Type B pancreatic cell (in vitro differentiated cells): ENCODE results near the gene PYGB. TPM values are rescaled to one million over a fixed set of nuclear protein-coding genes. Genes with fewer than 3 reads are reported as not detected.
"Not testable (repeated sequence)": the region's sequence is repeated elsewhere in the genome, so short reads cannot be mapped to it uniquely, and the experiment has no call there.

Experiments used
- DNase-seq: peaks from one replicate; pipeline ENCODE4 v3.0.0; 2021; ENCODE audit warnings: mixed read lengths; ENCODE audit not compliant: unreplicated experiment; ENCODE audit errors: extremely low spot score
- H3K27ac Mint-ChIP-seq: 2 replicates; pipeline ENCODE4 v1.8.0; 2021; ENCODE audit warnings: mild to moderate bottlenecking, mixed read lengths
- H3K27me3 Mint-ChIP-seq: 2 replicates; pipeline ENCODE4 v1.8.0; 2021; ENCODE audit warnings: mixed read lengths
- H3K36me3 Mint-ChIP-seq: 2 replicates; pipeline ENCODE4 v1.8.0; 2021; ENCODE audit warnings: mixed read lengths
- H3K4me1 Mint-ChIP-seq: one replicate; pipeline ENCODE4 v1.8.0; 2021; ENCODE audit warnings: mixed read lengths; ENCODE audit not compliant: unreplicated experiment
- H3K4me3 Mint-ChIP-seq: 2 replicates; pipeline ENCODE4 v1.8.0; 2021; ENCODE audit warnings: mild to moderate bottlenecking, mixed read lengths
- H3K9me3 Mint-ChIP-seq: 2 replicates; pipeline ENCODE4 v1.8.0; 2021; ENCODE audit warnings: mixed read lengths
- CTCF ChIP-seq: fragments of 200-600 bp; sonication (generic); conservative IDR thresholded peaks from 2 replicates; pipeline ENCODE4 v1.5.0; 2021; ENCODE audit warnings: antibody characterized with exemption, mild to moderate bottlenecking
- total RNA-seq: library from RNA; stranded (reverse); gene quantifications from 2 replicates; pipeline ENCODE4 v1.2.1, GENCODE V29; 2021; ENCODE audit warnings: low replicate concordance

Gene PYGB
- total RNA-seq, 1 donor from 2014 or later: 52.2 TPM

GRCh38 chr20:25309395-25310267 is 61.7 kb downstream of the PYGB start:
- H3K4me1 Mint-ChIP-seq: peaks cover 11% of the 10 kb centered on the region
- peak overlapping the region; percentile 90 for H3K27ac Mint-ChIP-seq
- no peak for TF ChIP-seq CTCF
- no peak overlapping the region for H3K4me3 Mint-ChIP-seq
- DNase-seq: no peak
- peaks cover 12% of the 10 kb centered on the region for H3K36me3 Mint-ChIP-seq
- no peaks in the 10 kb centered on the region for H3K27me3 Mint-ChIP-seq
- H3K9me3 Mint-ChIP-seq: no peaks in the 10 kb centered on the region

- H3K4me3 Mint-ChIP-seq: peak overlapping the region; percentile 36
- DNase-seq: no peak
- H3K36me3 Mint-ChIP-seq: peaks cover 13% of the 10 kb centered on the region
- H3K9me3 Mint-ChIP-seq: no peaks in the 10 kb centered on the region
- peaks cover 12% of the 10 kb centered on the region for H3K4me1 Mint-ChIP-seq
- TF ChIP-seq CTCF: peak; percentile 44
- peak overlapping the region; percentile 90 for H3K27ac Mint-ChIP-seq
- no peaks in the 10 kb centered on the region for H3K27me3 Mint-ChIP-seq
Measured at GRCh38 chr20:25310268-25310920, 62.5 kb downstream of the PYGB start.

GRCh38 chr20:25310921-25311728 is 63.2 kb downstream of the PYGB start:
- Mint-ChIP-seq H3K27me3 (no peaks in the 10 kb centered on the region), H3K27ac (peak overlapping the region; percentile 90), H3K4me3 (peak overlapping the region; percentile 36), H3K4me1 (peaks cover 16% of the 10 kb centered on the region), H3K9me3 (no peaks in the 10 kb centered on the region), H3K36me3 (peaks cover 18% of the 10 kb centered on the region)
- no peak for TF ChIP-seq CTCF
- DNase-seq: no peak

- not testable (repeated sequence) for H3K27ac Mint-ChIP-seq, H3K9me3 Mint-ChIP-seq, DNase-seq, H3K4me3 Mint-ChIP-seq, H3K27me3 Mint-ChIP-seq
- peaks cover 14% of the 10 kb centered on the region for H3K36me3 Mint-ChIP-seq
- peaks cover 16% of the 10 kb centered on the region for H3K4me1 Mint-ChIP-seq
Measured at GRCh38 chr20:25312716-25313115, 64.8 kb downstream of the PYGB start.

GRCh38 chr20:25313593-25313992 is 65.7 kb downstream of the PYGB start:
- Mint-ChIP-seq H3K9me3 (no peaks in the 10 kb centered on the region), H3K36me3 (peaks cover 14% of the 10 kb centered on the region), H3K27ac (no peak overlapping the region), H3K4me3 (no peak overlapping the region), H3K27me3 (no peaks in the 10 kb centered on the region), H3K4me1 (peaks cover 16% of the 10 kb centered on the region)
- no peak for DNase-seq
- no peak for TF ChIP-seq CTCF
